Neural progenitor cell (in vitro differentiated cells): Measurements from ENCODE around the gene KCNMA1.

Experiments used
- CTCF ChIP-seq: fragments of 200-600 bp; sonication (generic); IDR thresholded peaks from 2 replicates; pipeline ENCODE4 v1.5.1; 2017; ENCODE audit warnings: antibody characterized with exemption, mild to moderate bottlenecking
- EZH2 ChIP-seq: fragments of 200-600 bp; sonication (generic); IDR thresholded peaks from 2 replicates; pipeline ENCODE4 v1.6.1; 2017; ENCODE audit warnings: antibody characterized with exemption, mild to moderate bottlenecking, moderate library complexity
- EZH2phosphoT487 ChIP-seq: fragments of 200-600 bp; sonication (generic); IDR thresholded peaks from 2 replicates; pipeline ENCODE4 v1.6.1; 2017; ENCODE audit warnings: antibody characterized with exemption

GRCh38 chr10:77121829-77122228 is 515.8 kb downstream of the KCNMA1 start:
- TF ChIP-seq CTCF (no peak), EZH2phosphoT487 (no peak), EZH2 (no peak)
